HEK293T (cell line): ENCODE data around the gene BNIPL.

Experiments used
- FOXA1 ChIP-seq: fragments of 450-650 bp; IDR thresholded peaks from 2 replicates; pipeline ENCODE4 v1.6.1; 2016; ENCODE audit warnings: mild to moderate bottlenecking
- FOXK2 ChIP-seq: fragments of 450-650 bp; IDR thresholded peaks from 2 replicates; pipeline ENCODE4 v1.6.1; 2016; ENCODE audit warnings: mild to moderate bottlenecking
- FOXM1 ChIP-seq: fragments of 450-650 bp; IDR thresholded peaks from 2 replicates; pipeline ENCODE4 v1.6.1; 2017; ENCODE audit warnings: mild to moderate bottlenecking, borderline replicate concordance
- LEF1 ChIP-seq: fragments of 450-650 bp; IDR thresholded peaks from 2 replicates; pipeline ENCODE4 v1.6.1; 2017; ENCODE audit warnings: mild to moderate bottlenecking, borderline replicate concordance
- PKNOX1 ChIP-seq: fragments of 450-650 bp; IDR thresholded peaks from 2 replicates; pipeline ENCODE4 v1.6.1; 2016

- TF ChIP-seq LEF1, result no peak
- no peak for TF ChIP-seq PKNOX1
- no peak for TF ChIP-seq FOXA1
- no peak for TF ChIP-seq FOXK2
- TF ChIP-seq FOXM1, result no peak
These were observed 48.5 kb upstream of the BNIPL start for GRCh38 chr1:150987924-150988323.
